Activated CD8-positive, alpha-beta memory T cell treated with anti-CD3 and anti-CD28 coated beads for 24 hours (primary cell): Measurements from ENCODE around the gene OR2W1.
A peak's percentile ranks its signal among the peaks of the same experiment; 100 is the strongest.

Source experiments
- DNase-seq: peaks from one replicate; pipeline ENCODE4 v3.0.0-alpha.2; 2020

The OR2W1 gene

DNA sequence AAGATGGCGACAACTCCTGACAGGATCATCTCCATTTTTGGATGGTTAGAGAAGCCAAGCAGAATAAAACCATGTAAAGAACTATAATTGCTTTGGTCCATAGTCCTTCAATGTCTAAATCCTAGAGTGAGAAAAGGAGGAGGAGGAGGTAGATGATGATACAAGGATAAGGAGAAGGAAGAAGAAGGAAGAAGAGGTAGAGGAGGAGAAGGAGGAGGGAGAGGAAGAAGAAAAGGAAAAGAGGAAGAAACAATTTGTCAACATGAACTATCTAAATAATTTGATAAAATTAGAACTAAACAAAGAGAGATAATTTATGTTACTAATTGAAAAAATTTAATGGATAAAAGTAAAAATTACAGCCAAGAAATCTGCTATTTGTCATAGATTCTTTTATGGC lies at the start of gene OR2W1:
Gene OR2W1, minus strand, starts transcription at position 101 of the 400 bp plus-strand sequence. Its CDS starts 0 bp downstream, at position 101.
- DNase-seq: no peak

DNA sequence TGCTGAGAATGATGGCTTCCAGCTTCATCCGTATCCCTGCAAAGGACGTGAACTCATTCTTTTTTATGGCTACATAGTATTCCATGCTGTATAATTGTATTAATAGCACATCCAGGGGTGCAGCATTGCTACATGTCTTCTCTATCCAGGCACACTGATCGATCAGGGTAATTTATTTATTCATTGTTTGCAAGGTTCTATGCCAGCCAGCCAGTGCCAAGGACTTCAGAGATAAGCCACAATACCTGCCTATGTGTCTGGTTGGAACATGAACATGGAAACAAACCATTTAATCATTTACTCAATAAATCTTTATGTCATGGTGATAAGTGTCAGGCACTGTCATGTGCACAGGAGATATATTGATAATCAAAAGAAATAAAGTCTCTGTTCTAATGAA lies 48.0 kb upstream of the OR2W1 start:
- DNase-seq: no peak

DNA sequence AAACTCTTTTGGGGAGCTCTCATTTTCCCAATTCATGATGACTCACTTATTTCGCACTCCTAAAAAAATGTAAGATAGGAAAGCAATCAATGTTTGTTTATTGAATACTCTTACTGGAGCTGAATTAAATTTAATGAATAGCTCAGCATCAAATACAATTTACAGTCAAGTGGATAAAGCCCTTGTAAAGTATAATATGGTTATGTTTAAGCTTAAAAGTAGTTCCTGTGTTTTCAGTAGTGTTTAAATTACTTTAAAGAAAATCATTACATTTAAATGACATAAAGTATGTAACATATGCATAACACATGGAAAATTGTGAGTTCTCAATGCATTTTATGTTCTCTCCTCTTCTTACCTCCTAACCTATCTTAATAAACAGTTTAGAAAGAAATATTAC lies 42.2 kb upstream of the OR2W1 start, which contains the start of gene OR2B3:
Gene OR2B3, minus strand, starts transcription at position 101 of the 400 bp plus-strand sequence. Its CDS starts 65 bp downstream, at position 36.
- DNase-seq: no peak

GRCh38 chr6:29082457-29082856 lies 37.5 kb upstream of the OR2W1 start:
- DNase-seq: no peak

GRCh38 chr6:29081312-29081711 lies 36.3 kb upstream of the OR2W1 start:
- no peak for DNase-seq

DNA sequence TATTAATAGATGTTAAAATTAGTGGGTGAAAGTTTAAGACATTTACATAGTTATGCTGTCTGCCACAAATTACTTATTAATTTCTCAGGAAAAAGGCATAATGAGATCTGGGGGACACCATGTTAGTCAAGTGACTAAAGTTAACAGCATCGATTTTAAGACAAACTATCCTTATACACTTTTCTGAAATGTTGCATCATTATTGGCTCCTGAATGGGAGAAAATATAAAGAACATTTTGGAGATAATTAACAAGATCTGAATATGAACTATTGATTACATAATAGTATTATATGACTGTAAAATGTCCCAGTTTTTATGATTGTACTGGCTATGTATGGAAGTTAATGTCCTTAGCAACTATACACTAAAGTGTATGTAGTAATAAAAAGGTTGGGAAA lies 34.2 kb upstream of the OR2W1 start:
- no peak for DNase-seq

GRCh38 chr6:29071831-29072723 lies 27.1 kb upstream of the OR2W1 start:
- DNase-seq: no peak

- DNase-seq: no peak
These were observed 6.7 kb upstream of the OR2W1 start for GRCh38 chr6:29051680-29052079.

DNA sequence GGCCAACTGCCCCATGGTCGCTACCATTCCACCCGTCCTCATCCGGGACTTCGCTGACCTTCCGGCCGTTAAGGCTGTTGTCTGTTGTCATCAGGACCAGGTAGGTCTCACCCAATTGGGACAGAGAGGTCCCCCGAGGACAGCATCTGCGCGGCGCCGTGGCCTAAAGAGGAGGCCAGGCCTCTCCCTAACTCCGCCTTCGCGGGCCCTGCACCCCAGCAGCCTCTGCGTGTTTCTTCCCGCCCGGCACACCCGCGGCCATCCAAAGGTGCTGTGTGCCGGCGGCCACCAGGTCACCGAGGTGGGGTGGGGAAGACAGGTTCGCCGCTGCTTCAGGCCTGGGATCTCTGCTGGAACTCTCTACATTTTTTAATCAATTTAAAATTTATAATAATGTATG lies 9.0 kb downstream of the OR2W1 start:
- no peak for DNase-seq

DNA sequence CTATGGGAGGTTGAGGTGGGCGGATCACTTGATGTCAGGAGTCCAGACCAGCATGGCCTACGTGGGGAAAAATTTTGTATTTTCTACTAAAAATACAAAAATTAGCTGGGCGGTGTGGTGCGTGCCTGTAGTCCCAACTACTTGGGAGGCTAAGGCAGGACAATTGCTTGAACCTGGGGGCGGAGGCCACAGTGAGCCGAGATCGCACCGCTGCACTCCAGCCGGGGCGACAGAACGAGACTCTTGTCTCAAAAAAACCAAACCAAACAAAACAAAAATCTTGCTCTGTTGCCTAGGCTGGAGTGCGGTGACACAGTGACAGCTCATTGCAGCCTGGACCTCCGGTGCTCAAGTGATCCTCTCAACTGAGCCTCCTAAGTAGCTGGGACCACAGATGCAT lies 16.2 kb downstream of the OR2W1 start:
- no peak for DNase-seq

- DNase-seq: no peak
These were observed 18.9 kb downstream of the OR2W1 start for GRCh38 chr6:29025927-29026585.

- no peak for DNase-seq
These were observed 23.5 kb downstream of the OR2W1 start for GRCh38 chr6:29021434-29021833.

GRCh38 chr6:29019629-29020028 lies 25.3 kb downstream of the OR2W1 start:
- no peak for DNase-seq

DNA sequence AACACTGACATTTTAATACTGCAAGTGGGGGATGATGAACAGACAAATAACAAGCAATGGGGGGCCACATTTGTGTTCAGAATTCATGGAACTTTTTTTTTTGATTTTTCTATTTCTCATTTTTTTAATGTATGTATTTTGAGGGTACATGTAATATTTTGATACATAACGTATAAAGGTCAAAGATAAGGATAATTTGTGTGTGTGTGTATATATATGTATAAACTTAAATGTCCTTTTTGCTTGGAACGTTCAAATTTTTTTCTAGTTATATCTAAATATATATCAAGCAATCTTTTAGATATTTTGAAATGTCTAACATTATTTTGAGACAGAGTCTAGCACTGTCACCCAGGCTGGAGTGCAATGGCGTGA lies 27.6 kb downstream of the OR2W1 start:
- DNase-seq: no peak

GRCh38 chr6:29016559-29017427 lies 28.2 kb downstream of the OR2W1 start:
- peak; percentile 94 for DNase-seq

DNA sequence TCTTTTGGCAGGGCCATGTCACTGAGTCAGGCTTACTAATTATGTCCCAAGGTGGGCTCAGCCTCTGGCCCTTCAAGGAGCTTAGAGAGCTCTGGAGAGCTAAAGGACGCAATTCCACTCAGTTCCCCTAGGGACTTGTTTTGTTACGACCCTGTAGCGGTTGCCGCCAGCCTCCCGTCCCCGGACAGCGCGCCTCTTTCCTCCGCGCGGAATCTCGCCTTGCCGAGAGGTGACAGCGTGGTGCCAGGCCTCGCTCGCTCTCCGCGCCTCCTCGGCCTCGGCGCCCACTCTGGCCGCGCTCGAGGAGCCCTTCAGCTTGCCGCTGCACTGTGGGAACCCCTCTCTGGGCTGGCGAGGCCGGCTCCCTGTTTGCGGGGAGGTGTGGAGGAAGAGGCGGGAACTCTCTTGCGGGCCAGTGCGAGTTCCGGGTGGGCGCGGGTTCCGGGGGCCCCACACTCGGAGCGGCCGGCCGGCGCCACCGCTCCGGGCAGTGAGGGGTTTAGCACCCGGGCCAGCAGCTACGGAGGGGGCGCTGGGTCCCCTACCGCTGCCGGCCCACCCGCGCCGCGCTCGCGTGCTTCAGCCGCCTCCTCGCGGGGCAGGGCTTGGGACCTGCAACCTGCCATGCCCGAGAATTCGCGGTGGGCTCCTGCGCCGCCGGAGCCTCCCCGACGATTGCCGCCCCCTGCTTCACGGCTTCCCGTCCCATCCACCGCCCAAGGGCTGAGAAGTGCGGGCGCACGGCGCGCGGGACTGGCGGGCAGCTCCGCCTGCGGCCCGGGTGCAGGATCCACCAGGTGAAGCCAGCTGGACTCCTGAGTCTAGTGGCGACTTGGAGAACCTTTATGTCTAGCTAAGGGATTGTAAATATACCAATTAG lies 30.0 kb downstream of the OR2W1 start:
- DNase-seq: no peak

DNA sequence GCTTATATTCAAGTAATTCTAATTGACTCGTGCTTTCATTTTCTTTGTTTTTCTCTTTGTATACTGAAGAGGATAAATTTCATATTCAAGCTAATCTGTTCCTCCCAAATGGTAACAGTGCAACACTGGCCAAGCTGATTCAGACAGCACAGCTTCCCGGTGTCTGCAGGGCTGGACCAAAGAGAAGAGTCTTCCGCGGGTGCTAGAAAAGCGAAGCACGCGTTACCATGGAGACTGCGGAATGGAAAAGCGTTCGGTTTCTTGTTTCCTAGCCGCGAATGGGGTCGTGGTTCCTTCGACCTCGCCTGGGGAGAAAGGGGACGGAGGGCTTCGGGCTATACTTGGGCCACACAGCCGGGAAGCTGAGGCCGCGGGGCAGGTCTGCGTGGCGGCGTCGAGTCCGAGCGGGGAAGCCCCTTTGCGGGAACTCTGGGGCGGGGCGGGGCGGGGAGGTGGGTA lies 33.7 kb downstream of the OR2W1 start:
- peak; percentile 78 for DNase-seq

GRCh38 chr6:29009358-29009757 lies 35.6 kb downstream of the OR2W1 start:
- DNase-seq: no peak

- DNase-seq: no peak
These were observed 36.9 kb downstream of the OR2W1 start for GRCh38 chr6:29008089-29008488.

DNA sequence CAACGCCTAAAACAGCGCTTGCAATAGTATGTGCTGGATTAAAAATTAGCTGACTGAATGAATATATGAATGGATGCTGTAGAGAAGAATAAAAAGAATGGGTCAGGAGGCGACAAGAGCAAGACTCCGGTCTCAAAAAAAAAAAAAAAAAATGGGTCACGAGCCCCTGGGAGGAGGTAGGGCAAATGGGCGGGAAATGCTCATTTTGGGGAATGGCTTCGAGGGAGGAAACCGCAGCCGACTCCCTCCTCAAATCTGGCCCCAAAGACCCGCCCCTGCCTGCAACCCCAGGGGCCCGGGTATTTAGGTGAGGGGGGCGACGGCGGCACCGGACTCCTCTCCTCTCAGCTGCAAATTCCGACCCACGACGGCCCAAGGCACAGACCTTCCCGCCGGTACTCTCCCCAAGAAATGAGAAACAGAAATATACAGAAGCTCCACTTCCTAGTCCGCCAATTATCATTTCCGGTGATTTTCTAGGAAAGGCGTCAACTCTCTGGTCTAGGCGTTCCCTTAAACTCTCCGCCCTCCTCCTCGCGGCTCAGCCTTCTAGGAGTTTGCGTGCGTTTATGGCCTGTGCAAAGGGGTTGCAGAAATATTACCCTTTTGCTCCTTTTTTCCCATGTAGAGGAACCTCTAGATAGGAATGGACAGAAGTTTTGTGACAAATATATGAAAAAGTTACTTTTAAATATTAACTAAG lies 39.6 kb downstream of the OR2W1 start, which contains the start of gene ZNF311:
Gene ZNF311, minus strand, starts transcription at position 133 of the 703 bp plus-strand sequence. CDS start 1,361 bp downstream, outside the sequence.
- peak; percentile 70 for DNase-seq

DNA sequence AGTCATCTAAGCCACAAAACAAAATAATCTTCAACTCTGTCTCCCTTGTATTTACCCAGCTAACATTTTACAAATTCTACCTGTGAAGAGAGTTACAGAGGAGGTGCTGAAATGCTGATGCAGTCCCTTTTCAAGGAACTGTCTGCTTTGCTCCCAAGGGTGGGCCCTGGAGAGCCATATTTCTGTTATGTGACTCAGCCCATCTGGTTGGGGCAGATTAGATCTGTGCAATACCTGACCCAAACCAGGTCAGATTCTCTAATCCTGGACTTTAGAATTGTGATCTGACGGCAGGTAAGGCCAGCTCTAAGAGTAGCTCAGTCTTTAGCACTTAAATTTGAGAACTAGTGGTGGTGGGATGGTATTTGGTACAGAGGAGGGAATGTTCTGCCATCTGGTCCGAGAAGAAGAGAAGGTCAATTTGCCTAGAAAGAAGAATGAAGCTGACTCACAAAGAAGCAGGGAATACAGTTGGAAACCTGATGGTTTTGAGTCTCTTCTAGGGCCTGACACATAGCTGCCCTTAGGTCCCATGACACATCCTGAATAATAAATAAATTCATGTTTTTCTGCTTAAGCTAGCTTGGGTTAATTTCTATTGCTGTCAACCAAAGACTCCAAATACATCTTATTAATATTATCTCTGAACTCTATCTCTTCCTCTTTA lies 48.0 kb downstream of the OR2W1 start:
- no peak for DNase-seq
